GM13977 (cell line): ENCODE results near the gene CUEDC1.

Source experiments
- DNase-seq: peaks from one replicate; pipeline ENCODE4 v3.0.0; 2012; ENCODE audit warnings: low spot score
- CTCF ChIP-seq: IDR thresholded peaks from 2 replicates; pipeline ENCODE4 v1.5.1; 2012; ENCODE audit warnings: mild to moderate bottlenecking, control low read depth; ENCODE audit not compliant: insufficient read depth; ENCODE audit errors: extremely low read depth, missing control alignments
- in situ Hi-C: fragments of 300-500 bp; cut with MboI; formaldehyde crosslinking; loops from one replicate; pipeline ENCODE4 v1.12.0; 2022; ENCODE audit warnings: low sequenced_read_pairs, low pct_unique_long_range_greater_than_20kb, mixed read lengths, inconsistent platforms; ENCODE audit not compliant: unreplicated experiment

The CUEDC1 gene

GRCh38 chr17:57913575-57914272, 41.5 kb downstream of the CUEDC1 start:
- in situ Hi-C loops: no loop called here
- DNase-seq: no peak
- TF ChIP-seq CTCF: no peak

GRCh38 chr17:57911834-57912673, 43.2 kb downstream of the CUEDC1 start:
- DNase-seq: no peak
- TF ChIP-seq CTCF: no peak
- in situ Hi-C loops: no loop called here

GRCh38 chr17:57910462-57911420, 44.5 kb downstream of the CUEDC1 start:
- in situ Hi-C loops: no loop called here
- no peak for DNase-seq
- no peak for TF ChIP-seq CTCF

- TF ChIP-seq CTCF: no peak
- no peak for DNase-seq
- in situ Hi-C loops: no loop called here
Observed at GRCh38 chr17:57909551-57909950, 45.7 kb downstream of the CUEDC1 start.

- no peak for DNase-seq
- in situ Hi-C loops: no loop called here
- no peak for TF ChIP-seq CTCF
Observed at GRCh38 chr17:57908278-57908677, 46.9 kb downstream of the CUEDC1 start.

GRCh38 chr17:57906910-57907309, 48.3 kb downstream of the CUEDC1 start:
- TF ChIP-seq CTCF: no peak
- in situ Hi-C loops: no loop called here
- no peak for DNase-seq
